ENCODE results near the gene SND1.

The SND1 gene

DNA sequence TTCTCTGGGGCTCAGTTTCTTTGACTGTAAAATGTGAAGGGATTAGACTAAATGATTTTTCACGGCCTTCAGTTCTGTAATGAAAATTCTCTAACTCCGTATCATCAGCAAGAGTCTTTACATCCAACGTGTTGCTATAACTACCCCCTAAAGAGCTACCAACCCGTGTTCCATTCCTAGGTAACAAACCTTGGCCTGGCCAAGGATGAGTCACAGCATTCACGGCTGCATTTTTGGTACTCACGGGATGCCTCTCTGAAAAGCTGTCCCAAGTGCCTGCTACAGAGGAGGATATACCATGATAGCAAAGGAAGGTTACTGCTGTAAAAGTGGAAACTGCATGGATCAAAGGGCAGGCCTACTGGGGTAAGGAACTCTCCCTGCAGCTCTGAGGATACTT lies 373.4 kb downstream of the SND1 start:
- TF ChIP-seq, protein P1, sequence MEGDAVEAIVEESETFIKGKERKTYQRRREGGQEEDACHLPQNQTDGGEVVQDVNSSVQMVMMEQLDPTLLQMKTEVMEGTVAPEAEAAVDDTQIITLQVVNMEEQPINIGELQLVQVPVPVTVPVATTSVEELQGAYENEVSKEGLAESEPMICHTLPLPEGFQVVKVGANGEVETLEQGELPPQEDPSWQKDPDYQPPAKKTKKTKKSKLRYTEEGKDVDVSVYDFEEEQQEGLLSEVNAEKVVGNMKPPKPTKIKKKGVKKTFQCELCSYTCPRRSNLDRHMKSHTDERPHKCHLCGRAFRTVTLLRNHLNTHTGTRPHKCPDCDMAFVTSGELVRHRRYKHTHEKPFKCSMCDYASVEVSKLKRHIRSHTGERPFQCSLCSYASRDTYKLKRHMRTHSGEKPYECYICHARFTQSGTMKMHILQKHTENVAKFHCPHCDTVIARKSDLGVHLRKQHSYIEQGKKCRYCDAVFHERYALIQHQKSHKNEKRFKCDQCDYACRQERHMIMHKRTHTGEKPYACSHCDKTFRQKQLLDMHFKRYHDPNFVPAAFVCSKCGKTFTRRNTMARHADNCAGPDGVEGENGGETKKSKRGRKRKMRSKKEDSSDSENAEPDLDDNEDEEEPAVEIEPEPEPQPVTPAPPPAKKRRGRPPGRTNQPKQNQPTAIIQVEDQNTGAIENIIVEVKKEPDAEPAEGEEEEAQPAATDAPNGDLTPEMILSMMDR (IDR thresholded peaks at IDR 0.05; ENCODE audit: control extremely low read depth, extremely low read depth, low read depth, missing control alignments) = no peak
- ChIA-PET POLR2A (no interaction called here), CTCF (interaction anchor here (1.3 kb wide), 1 partner anchor 16 kb away, joined by 3 read pairs; no protein-coding TSS in a partner anchor)
- no peak for DNase-seq (ENCODE audit: extremely low spot score)

DNA sequence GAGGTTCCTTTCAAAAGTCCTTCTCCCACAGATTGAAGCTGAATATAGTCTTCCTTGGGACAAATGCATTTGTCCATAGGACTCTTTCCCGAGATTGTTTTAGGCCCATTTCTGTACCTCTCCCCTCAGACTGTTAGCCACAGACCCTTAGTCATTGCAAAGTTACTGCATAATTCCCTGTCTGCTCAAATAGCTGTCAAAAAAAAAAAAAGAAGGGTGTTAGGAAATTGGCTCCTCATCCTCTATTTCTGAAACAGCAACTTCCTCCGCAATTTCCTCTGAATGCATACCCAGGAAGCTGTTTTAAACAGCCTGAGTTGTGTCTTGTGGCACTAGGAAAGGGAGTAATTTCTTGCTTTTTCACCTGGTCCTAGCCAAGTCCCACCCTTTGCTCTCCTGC lies 373.8 kb downstream of the SND1 start:
- CTCF ChIA-PET = interaction anchor here (1.0 to 1.3 kb wide), 2 partner anchors 9 to 16 kb away, joined by 3 read pairs; no protein-coding TSS in a partner anchor
- POLR2A ChIA-PET = no interaction called here

DNA sequence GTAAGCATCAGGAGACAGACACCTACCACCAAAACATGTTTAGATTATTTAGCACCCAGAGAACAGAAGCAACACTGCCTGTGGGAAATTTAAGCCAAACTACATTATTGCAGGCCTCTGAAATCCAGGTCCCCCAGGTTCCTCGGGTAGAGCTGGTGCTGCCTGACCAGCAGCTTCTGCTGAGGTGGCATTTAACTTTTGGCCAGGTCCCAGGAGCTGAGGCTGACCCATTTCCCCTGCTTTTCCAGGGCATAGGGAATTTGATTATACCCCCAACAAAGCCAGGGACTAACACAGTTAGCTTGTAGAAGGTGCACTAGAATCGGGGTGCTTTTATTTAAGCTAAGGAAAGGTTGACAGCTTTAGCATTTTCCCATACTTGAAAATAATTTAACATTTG lies 374.6 kb downstream of the SND1 start:
- ChIA-PET POLR2A (no interaction called here), CTCF (interaction anchor here (0.8 to 1.4 kb wide), 5 partner anchors 8 to 319 kb away, joined by 3 to 4 read pairs (median 3); no protein-coding TSS in a partner anchor)
- no peak for DNase-seq (ENCODE audit: extremely low spot score)
- TF ChIP-seq, protein P1 (IDR thresholded peaks at IDR 0.05; ENCODE audit: control extremely low read depth, extremely low read depth, low read depth, missing control alignments) = no peak

More for the DNA sequence above, 373.8 kb downstream of the SND1 start:
- TF ChIP-seq, protein P1 (IDR thresholded peaks at IDR 0.05; ENCODE audit: control extremely low read depth, extremely low read depth, low read depth, missing control alignments) = no peak
- DNase-seq (ENCODE audit: extremely low spot score) = no peak

DNA sequence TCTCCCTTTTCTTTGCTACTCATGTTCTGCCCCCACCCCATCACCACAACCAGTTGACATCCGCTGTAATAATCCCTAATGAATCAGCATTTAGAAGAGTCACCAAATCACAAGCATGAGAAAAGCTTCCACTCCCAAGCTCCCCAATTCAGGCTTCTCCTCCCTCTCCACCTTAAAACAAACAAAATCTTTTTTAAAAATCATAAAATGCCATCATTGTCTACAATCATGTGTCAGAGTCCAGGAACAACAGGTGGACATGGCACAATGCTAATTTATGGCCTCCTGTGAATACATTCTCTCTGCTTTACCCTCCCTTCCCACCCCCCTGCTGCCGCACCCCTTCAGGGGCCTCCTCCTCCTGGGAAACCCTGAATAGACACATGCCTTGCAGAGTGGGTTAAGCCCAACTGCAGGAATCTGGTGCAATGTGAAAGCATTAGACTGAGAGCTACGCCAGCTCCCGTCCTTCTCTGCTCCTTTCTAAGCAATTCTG lies 375.5 kb downstream of the SND1 start:
- POLR2A ChIA-PET = no interaction called here
- CTCF ChIA-PET = interaction anchor here (0.9 to 1.4 kb wide), 3 partner anchors 24 to 320 kb away, joined by 3 to 4 read pairs (median 3); no protein-coding TSS in a partner anchor

DNA sequence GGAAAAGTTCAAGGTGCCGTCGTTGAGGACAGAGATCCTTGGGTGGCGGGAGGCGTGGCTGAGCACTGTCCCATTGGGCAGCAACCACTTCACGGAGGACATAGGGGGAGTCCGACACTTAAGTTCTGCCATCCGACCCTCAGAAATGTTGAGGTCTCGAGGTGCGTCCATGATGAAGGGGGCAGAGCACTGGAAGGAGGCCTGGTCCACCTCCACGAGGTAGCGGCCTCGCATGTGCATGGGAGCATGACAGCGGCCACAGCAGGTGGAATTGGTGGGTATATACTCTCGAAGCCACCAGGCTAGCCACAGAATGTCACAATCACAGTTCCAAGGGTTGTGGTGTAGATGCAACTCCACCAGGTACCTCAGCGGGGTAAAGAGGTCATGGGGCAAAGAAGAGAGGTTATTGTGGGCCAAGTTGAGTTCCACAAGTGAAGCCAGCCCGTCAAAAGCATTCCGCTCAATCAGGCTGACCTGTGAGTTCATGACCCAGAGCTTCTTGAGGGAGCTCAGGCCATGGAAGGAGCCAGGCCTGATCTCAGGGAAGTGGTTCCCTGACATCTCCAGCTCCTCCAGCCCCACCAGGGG lies 377.5 kb downstream of the SND1 start:
- DNase-seq (ENCODE audit: extremely low spot score) = no peak
- TF ChIP-seq, protein P1 (IDR thresholded peaks at IDR 0.05; ENCODE audit: control extremely low read depth, extremely low read depth, low read depth, missing control alignments) = no peak
- CTCF ChIA-PET = interaction anchor here (0.9 to 1.8 kb wide), 6 partner anchors 12 to 237 kb away, joined by 3 to 5 read pairs (median 3); no protein-coding TSS in a partner anchor
- POLR2A ChIA-PET = no interaction called here

More for the DNA sequence above, 375.5 kb downstream of the SND1 start:
- TF ChIP-seq, protein P1 (IDR thresholded peaks at IDR 0.05; ENCODE audit: control extremely low read depth, extremely low read depth, low read depth, missing control alignments) = no peak
- DNase-seq (ENCODE audit: extremely low spot score) = no peak

DNA sequence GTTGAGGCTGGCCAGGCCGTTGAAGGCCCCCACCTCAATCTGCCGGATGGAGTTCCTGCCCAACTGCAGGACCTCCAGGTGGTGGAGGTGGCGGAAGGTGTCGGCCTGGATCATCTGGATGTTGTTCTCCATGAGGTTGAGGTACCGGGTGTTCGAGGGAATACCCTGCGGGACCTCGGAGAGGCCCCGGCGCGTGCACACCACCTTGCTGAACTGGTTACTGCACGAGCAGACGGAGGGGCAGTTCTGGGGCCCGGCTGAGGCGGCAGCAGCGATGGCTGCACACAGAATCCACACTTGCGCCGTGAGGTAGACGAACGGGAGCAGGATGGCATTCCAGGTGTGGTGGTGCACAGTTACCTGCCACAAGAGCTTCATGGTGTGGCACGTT lies 378.3 kb downstream of the SND1 start:
- POLR2A ChIA-PET = no interaction called here
- no peak for DNase-seq (ENCODE audit: extremely low spot score)
- CTCF ChIA-PET = interaction anchor here (0.9 to 1.8 kb wide), 6 partner anchors 12 to 238 kb away, joined by 3 to 5 read pairs (median 4); no protein-coding TSS in a partner anchor
- TF ChIP-seq, protein P1 (IDR thresholded peaks at IDR 0.05; ENCODE audit: control extremely low read depth, extremely low read depth, low read depth, missing control alignments) = no peak
